Karpas-422 (cell line): Measurements from ENCODE around the gene LTA4H. TPM values are rescaled to one million over a fixed set of nuclear protein-coding genes. Genes with fewer than 3 reads are reported as not detected.

Experiments used
- DNase-seq: peaks from one replicate; pipeline ENCODE4 v3.0.0-alpha.2; 2015
- H2AFZ ChIP-seq: fragments of 200-600 bp; sonication (generic); 2 replicates; pipeline ENCODE4 v1.6.1; 2014; ENCODE audit warnings: antibody characterized with exemption, low read length, mixed read lengths
- H3K27ac ChIP-seq: fragments of 200-600 bp; sonication (generic); 2 replicates; pipeline ENCODE4 v1.5.1; 2014; ENCODE audit warnings: mild to moderate bottlenecking, low read length, moderate library complexity
- H3K27me3 ChIP-seq: fragments of 200-600 bp; sonication (generic); 2 replicates; pipeline ENCODE4 v1.6.1; 2014; ENCODE audit warnings: low read length, mixed read lengths
- H3K36me3 ChIP-seq: fragments of 200-600 bp; sonication (generic); 2 replicates; pipeline ENCODE4 v1.6.1; 2014; ENCODE audit warnings: low read length, mixed read lengths; ENCODE audit not compliant: insufficient read depth
- H3K4me1 ChIP-seq: fragments of 200-600 bp; sonication (generic); 2 replicates; pipeline ENCODE4 v1.6.1; 2014; ENCODE audit warnings: mild to moderate bottlenecking, low read length, mixed read lengths
- H3K4me2 ChIP-seq: fragments of 200-600 bp; sonication (generic); 2 replicates; pipeline ENCODE4 v1.6.1; 2014; ENCODE audit warnings: low read length, low read depth, mild to moderate bottlenecking; ENCODE audit not compliant: poor library complexity, severe bottlenecking
- H3K4me3 ChIP-seq: fragments of 200-600 bp; sonication (generic); 2 replicates; pipeline ENCODE4 v1.5.1; 2014; ENCODE audit warnings: mild to moderate bottlenecking, antibody characterized with exemption, low read length, mixed read lengths
- H3K79me2 ChIP-seq: fragments of 200-600 bp; sonication (generic); 2 replicates; pipeline ENCODE4 v1.6.1; 2014; ENCODE audit warnings: mild to moderate bottlenecking, low read length, mixed read lengths
- H3K9ac ChIP-seq: fragments of 200-600 bp; sonication (generic); 2 replicates; pipeline ENCODE4 v1.6.0; 2014; ENCODE audit warnings: low read length
- H3K9me2 ChIP-seq: fragments of 200-600 bp; sonication (generic), shearing (Covaris generic); replicated peaks from 2 replicates; pipeline ENCODE4 v1.6.0; 2014; ENCODE audit warnings: mild to moderate bottlenecking, low read length, moderate library complexity; ENCODE audit not compliant: insufficient read depth
- H3K9me3 ChIP-seq: fragments of 300-700, 200-600 bp; sonication (generic); 2 replicates; pipeline ENCODE4 v1.6.1; 2014; ENCODE audit warnings: low read length, mixed read lengths
- H4K20me1 ChIP-seq: fragments of 200-600 bp; sonication (generic); 2 replicates; pipeline ENCODE4 v1.6.1; 2014; ENCODE audit warnings: mild to moderate bottlenecking, antibody characterized with exemption, low read length, low read depth; ENCODE audit not compliant: insufficient read depth
- total RNA-seq: library from RNA; depleted of rRNA; stranded (reverse); fragments of >200 nt; shearing (Covaris generic); gene quantifications from 2 replicates; pipeline ENCODE4 v1.2.3, GENCODE V29; 2014; ENCODE audit warnings: low replicate concordance

The LTA4H gene
- total RNA-seq, 1 experiment from 2014 or later = 120 TPM

GRCh38 chr12:96051756-96052485 is 16.5 kb upstream of the LTA4H start:
- DNase-seq = no peak
- Histone ChIP-seq H3K27me3 (no peaks in the 10 kb centered on the region), H3K9me2 (no peaks in the 10 kb centered on the region), H2AFZ (no peak overlapping the region), H3K9me3 (no peaks in the 10 kb centered on the region), H3K27ac (no peak overlapping the region), H3K4me2 (no peak overlapping the region), H3K4me1 (peaks cover 9% of the 10 kb centered on the region), H3K36me3 (no peaks in the 10 kb centered on the region), H3K79me2 (no peaks in the 10 kb centered on the region), H3K9ac (no peak overlapping the region), H4K20me1 (no peaks in the 10 kb centered on the region), H3K4me3 (no peak overlapping the region)

- Histone ChIP-seq H3K79me2 (no peaks in the 10 kb centered on the region), H3K4me1 (peaks cover 10% of the 10 kb centered on the region), H3K27ac (no peak overlapping the region), H3K9me2 (no peaks in the 10 kb centered on the region), H3K36me3 (no peaks in the 10 kb centered on the region), H3K27me3 (no peaks in the 10 kb centered on the region), H2AFZ (no peak overlapping the region), H3K9me3 (no peaks in the 10 kb centered on the region), H3K9ac (no peak overlapping the region), H3K4me3 (no peak overlapping the region), H3K4me2 (no peak overlapping the region), H4K20me1 (no peaks in the 10 kb centered on the region)
- DNase-seq = no peak
These were observed 14.8 kb upstream of the LTA4H start for GRCh38 chr12:96050139-96050538.

- Histone ChIP-seq H3K79me2 (no peaks in the 10 kb centered on the region), H3K4me3 (no peak overlapping the region), H3K4me2 (no peak overlapping the region), H3K9me3 (no peaks in the 10 kb centered on the region), H3K36me3 (no peaks in the 10 kb centered on the region), H3K27me3 (no peaks in the 10 kb centered on the region), H4K20me1 (no peaks in the 10 kb centered on the region), H3K9me2 (no peaks in the 10 kb centered on the region), H2AFZ (no peak overlapping the region), H3K9ac (no peak overlapping the region), H3K27ac (no peak overlapping the region), H3K4me1 (peaks cover 16% of the 10 kb centered on the region)
- DNase-seq = no peak
These were observed 13.7 kb upstream of the LTA4H start for GRCh38 chr12:96049101-96049500.

- Histone ChIP-seq H3K27me3 (no peaks in the 10 kb centered on the region), H4K20me1 (no peaks in the 10 kb centered on the region)
These were observed 13.1 kb upstream of the LTA4H start for GRCh38 chr12:96048393-96048969.

GRCh38 chr12:96047229-96048211 is 12.1 kb upstream of the LTA4H start:
- no peak overlapping the region for H2AFZ ChIP-seq
- no peaks in the 10 kb centered on the region for H4K20me1 ChIP-seq
- no peaks in the 10 kb centered on the region for H3K9me2 ChIP-seq
- DNase-seq = no peak
- no peak overlapping the region for H3K4me2 ChIP-seq
- peaks cover 16% of the 10 kb centered on the region for H3K4me1 ChIP-seq
- H3K27me3 ChIP-seq = no peaks in the 10 kb centered on the region
- no peak overlapping the region for H3K9ac ChIP-seq
- no peaks in the 10 kb centered on the region for H3K79me2 ChIP-seq
- H3K36me3 ChIP-seq = no peaks in the 10 kb centered on the region
- H3K27ac ChIP-seq = no peak overlapping the region
- H3K9me3 ChIP-seq = no peaks in the 10 kb centered on the region
- H3K4me3 ChIP-seq = no peak overlapping the region

More at GRCh38 chr12:96048393-96048969, 13.1 kb upstream of the LTA4H start:
- H3K4me2 ChIP-seq = no peak overlapping the region
- H3K27ac ChIP-seq = no peak overlapping the region
- H3K4me3 ChIP-seq = no peak overlapping the region
- no peak for DNase-seq
- H3K4me1 ChIP-seq = peaks cover 16% of the 10 kb centered on the region
- no peaks in the 10 kb centered on the region for H3K36me3 ChIP-seq
- no peaks in the 10 kb centered on the region for H3K9me2 ChIP-seq
- no peaks in the 10 kb centered on the region for H3K9me3 ChIP-seq
- H2AFZ ChIP-seq = no peak overlapping the region
- H3K79me2 ChIP-seq = no peaks in the 10 kb centered on the region
- no peak overlapping the region for H3K9ac ChIP-seq

- H3K27ac ChIP-seq = no peak overlapping the region
- no peaks in the 10 kb centered on the region for H3K9me2 ChIP-seq
- DNase-seq = no peak
- H3K4me1 ChIP-seq = peaks cover 16% of the 10 kb centered on the region
- no peaks in the 10 kb centered on the region for H3K36me3 ChIP-seq
- no peak overlapping the region for H3K9ac ChIP-seq
- H3K4me2 ChIP-seq = no peak overlapping the region
- H4K20me1 ChIP-seq = no peaks in the 10 kb centered on the region
- H3K4me3 ChIP-seq = no peak overlapping the region
- no peaks in the 10 kb centered on the region for H3K79me2 ChIP-seq
- no peak overlapping the region for H2AFZ ChIP-seq
- no peaks in the 10 kb centered on the region for H3K9me3 ChIP-seq
- no peaks in the 10 kb centered on the region for H3K27me3 ChIP-seq
These were observed 11.3 kb upstream of the LTA4H start for GRCh38 chr12:96046543-96047228.

GRCh38 chr12:96045566-96045965 is 10.2 kb upstream of the LTA4H start:
- H3K4me2 ChIP-seq = no peak overlapping the region
- no peaks in the 10 kb centered on the region for H3K9me2 ChIP-seq
- H3K27me3 ChIP-seq = no peaks in the 10 kb centered on the region

More at GRCh38 chr12:96045566-96045965, 10.2 kb upstream of the LTA4H start:
- no peak for DNase-seq
- Histone ChIP-seq H3K36me3 (no peaks in the 10 kb centered on the region), H3K27ac (no peak overlapping the region), H4K20me1 (no peaks in the 10 kb centered on the region), H3K4me1 (peaks cover 16% of the 10 kb centered on the region), H3K4me3 (no peak overlapping the region), H3K79me2 (no peaks in the 10 kb centered on the region), H3K9ac (no peak overlapping the region), H3K9me3 (no peaks in the 10 kb centered on the region), H2AFZ (no peak overlapping the region)
